Gastroesophageal sphincter (tissue), 3 donors: ENCODE data around the gene CALHM1.

Experiments used
- CTCF ChIP-seq, 4 experiments: fragments of 200-600 bp in 2 of 4; fragments of 450-650 bp in 2 of 4; sonication (generic) in 1 of 4; IDR thresholded peaks; one replicate each; pipeline ENCODE4 v1.5.1; 2017 to 2019; ENCODE audit warnings: antibody characterized with exemption in 4 of 4, mild to moderate bottlenecking in 2 of 4, moderate library complexity in 2 of 4
- EP300 ChIP-seq: sonication (generic); formaldehyde crosslinking; IDR thresholded peaks from one replicate; pipeline ENCODE4 v1.6.1; 2017; ENCODE audit warnings: antibody characterized with exemption, mild to moderate bottlenecking

DNA sequence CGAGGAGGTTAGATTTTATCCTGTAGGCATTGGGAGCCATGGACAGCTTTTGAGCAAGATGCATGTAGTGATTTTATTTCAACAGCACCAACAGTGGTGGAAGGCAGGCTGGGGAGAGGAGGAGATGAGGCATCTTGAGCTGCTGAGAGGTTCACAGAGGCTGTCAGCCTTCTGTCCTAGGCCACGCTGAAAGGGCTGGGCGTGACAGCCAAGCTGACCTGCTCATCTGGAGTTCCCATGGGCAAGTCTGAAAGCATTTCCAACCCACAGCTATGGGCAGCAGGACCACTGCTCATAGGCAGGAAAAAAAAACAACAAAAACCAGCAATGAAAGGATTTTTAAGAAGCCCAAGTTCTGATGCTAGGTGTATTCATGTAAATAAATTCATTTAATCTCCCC is 42.5 kb upstream of the CALHM1 start:
- TF ChIP-seq CTCF (IDR thresholded peaks at IDR 0.05): no peak
- TF ChIP-seq EP300: no peak
